ENCODE results near the gene SLC52A3. TPM values are rescaled to one million over a fixed set of nuclear protein-coding genes. Genes with fewer than 3 reads are reported as not detected.
A peak's percentile ranks its signal among the peaks of the same experiment; 100 is the strongest.
"Not testable (repeated sequence)": the region's sequence is repeated elsewhere in the genome, so short reads cannot be mapped to it uniquely, and the experiment has no call there.

SLC52A3 gene
- total RNA-seq, 1 experiment from 2014 or later: not detected

DNA sequence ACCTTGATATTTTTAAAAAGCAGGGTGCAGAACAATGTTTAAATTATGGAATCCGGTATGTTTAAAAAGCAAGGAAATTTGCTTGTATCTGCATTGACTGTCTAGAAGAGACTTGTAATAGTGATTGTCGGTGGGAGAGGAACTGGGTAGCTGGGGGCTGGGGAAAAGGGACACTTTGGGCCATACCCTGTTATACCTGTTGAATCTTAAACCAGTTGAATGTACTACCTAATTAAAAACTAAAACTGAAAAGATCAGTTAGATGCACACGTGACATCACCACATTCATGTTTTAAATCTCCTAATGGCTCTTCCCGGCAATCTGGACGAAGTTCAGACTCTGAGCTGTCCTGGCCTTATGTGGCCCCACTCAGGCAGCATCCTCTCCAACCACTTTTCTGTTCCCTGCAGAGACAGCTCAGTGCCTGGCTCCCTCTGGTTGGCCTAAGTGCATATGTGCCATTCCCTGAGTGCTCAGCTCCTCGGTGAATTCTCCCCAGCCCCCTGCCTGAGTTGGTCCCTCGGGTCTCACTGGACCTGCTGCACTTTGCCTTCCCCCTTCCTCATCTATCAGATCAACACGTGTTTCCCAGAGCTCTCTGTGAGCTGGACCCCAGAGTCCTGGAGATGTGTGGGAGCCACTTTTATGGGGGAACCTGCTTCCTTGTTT lies 36.3 kb downstream of the SLC52A3 start:
- Histone ChIP-seq H3K79me2 (ENCODE audit: low read length) (no peaks in the 10 kb centered on the region), H3K27me3 (ENCODE audit: low read length) (no peaks in the 10 kb centered on the region), H3K9ac (ENCODE audit: low read length) (no peak overlapping the region), H2AFZ (ENCODE audit: low read length) (no peak overlapping the region), H3K36me3 (ENCODE audit: insufficient read depth, low read length) (no peaks in the 10 kb centered on the region), H3K9me3 (ENCODE audit: low read length) (no peaks in the 10 kb centered on the region), H3K27ac (ENCODE audit: low read length) (no peak overlapping the region), H4K20me1 (ENCODE audit: insufficient read depth, low read depth, low read length) (no peaks in the 10 kb centered on the region), H3K9me2 (replicated peaks; ENCODE audit: insufficient read depth, low read length) (no peaks in the 10 kb centered on the region), H3K4me3 (ENCODE audit: low read length) (no peak overlapping the region), H3K4me1 (ENCODE audit: low read length) (no peaks in the 10 kb centered on the region), H3K4me2 (ENCODE audit: low read depth, low read length, poor library complexity, severe bottlenecking) (no peak overlapping the region)
- DNase-seq: no peak

DNA sequence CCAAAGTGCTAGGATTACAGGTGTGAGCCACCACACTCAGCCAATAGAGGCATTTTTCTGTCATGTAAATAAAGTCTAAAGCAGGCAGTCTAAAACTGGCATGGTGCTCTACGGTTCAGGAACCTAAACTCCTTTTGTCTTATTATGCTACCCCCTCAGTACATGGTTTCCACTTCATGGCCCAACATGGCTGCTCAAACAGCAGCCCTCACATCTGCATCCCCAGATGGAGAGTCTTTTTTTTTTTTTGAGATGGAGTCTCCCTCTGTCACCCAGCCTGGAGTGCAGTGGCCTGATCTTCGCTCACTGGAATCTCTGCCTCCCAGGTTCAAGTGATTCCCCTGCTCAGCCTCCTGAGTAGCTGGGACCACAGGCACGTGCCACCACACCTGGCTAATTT lies 38.3 kb downstream of the SLC52A3 start:
- Histone ChIP-seq H3K9me2 (replicated peaks; ENCODE audit: insufficient read depth, low read length) (no peaks in the 10 kb centered on the region), H3K4me2 (ENCODE audit: low read depth, low read length, poor library complexity, severe bottlenecking) (no peak overlapping the region), H3K36me3 (ENCODE audit: insufficient read depth, low read length) (no peaks in the 10 kb centered on the region), H4K20me1 (ENCODE audit: insufficient read depth, low read depth, low read length) (no peaks in the 10 kb centered on the region), H3K27me3 (ENCODE audit: low read length) (no peaks in the 10 kb centered on the region), H2AFZ (ENCODE audit: low read length) (no peak overlapping the region), H3K9ac (ENCODE audit: low read length) (no peak overlapping the region), H3K27ac (ENCODE audit: low read length) (no peak overlapping the region), H3K4me3 (ENCODE audit: low read length) (no peak overlapping the region), H3K79me2 (ENCODE audit: low read length) (no peaks in the 10 kb centered on the region), H3K9me3 (ENCODE audit: low read length) (no peaks in the 10 kb centered on the region), H3K4me1 (ENCODE audit: low read length) (no peaks in the 10 kb centered on the region)
- DNase-seq: no peak

DNA sequence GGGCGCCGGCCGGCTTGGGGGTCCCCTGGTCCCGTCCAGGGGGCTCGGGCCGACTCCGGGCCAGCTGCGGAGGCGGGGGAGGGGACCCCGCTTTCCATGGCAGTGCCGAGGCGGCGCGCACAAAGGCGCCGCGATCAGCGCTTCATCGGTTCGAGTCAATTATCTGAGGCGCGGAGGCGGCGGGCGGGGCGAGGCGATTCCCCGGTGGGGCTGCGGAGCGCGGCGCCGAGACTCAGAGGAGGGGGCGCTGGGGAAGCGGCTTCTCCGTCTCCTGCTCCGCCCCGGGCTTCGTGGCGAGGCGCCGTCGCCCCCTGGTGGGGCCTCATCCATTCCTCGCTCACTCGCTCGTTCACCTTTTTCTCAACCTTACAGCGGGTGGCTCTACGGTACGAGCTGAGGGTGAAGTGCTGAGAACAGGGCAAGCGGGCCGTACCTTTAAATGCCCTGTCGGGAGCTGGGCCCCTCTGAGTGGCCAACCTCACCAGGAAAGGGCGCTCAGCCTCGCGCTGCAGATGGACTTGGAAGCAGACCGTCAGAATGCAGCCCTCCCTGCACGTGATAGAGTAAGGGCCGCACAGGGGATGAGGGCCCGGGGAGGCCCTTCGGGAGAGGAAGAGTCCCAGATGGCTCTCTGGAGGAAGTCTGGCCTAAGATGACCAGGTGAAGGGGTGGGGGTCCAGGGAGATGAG lies 39.9 kb downstream of the SLC52A3 start:
- Histone ChIP-seq H3K79me2 (ENCODE audit: low read length) (no peaks in the 10 kb centered on the region), H4K20me1 (ENCODE audit: insufficient read depth, low read depth, low read length) (no peaks in the 10 kb centered on the region), H3K9me3 (ENCODE audit: low read length) (no peaks in the 10 kb centered on the region), H3K27ac (ENCODE audit: low read length) (no peak overlapping the region), H3K9me2 (replicated peaks; ENCODE audit: insufficient read depth, low read length) (no peaks in the 10 kb centered on the region), H2AFZ (ENCODE audit: low read length) (no peak overlapping the region), H3K27me3 (ENCODE audit: low read length) (no peaks in the 10 kb centered on the region), H3K4me2 (ENCODE audit: low read depth, low read length, poor library complexity, severe bottlenecking) (no peak overlapping the region), H3K36me3 (ENCODE audit: insufficient read depth, low read length) (no peaks in the 10 kb centered on the region), H3K4me1 (ENCODE audit: low read length) (no peaks in the 10 kb centered on the region), H3K9ac (ENCODE audit: low read length) (no peak overlapping the region), H3K4me3 (ENCODE audit: low read length) (no peak overlapping the region)
- DNase-seq: peak; percentile 64

DNA sequence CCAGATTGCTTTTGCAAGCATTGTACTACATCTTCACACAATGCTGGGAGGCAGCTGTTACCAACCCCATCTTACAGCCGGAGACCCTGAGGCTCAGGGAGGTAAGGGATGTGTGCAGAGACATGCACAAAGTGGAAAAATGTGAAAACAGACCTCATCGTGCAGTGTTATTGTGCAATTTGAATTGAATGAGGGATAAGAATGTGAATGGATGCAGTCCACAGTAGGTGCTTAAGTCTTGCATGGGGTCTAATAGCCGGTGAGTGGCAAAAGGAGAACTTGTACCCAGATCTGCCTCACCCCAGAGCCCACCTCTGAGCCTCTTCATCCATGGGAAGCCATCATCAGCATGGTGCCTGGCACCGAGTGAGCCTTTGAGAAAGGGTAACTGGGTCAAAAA lies 42.1 kb downstream of the SLC52A3 start:
- Histone ChIP-seq H3K27me3 (ENCODE audit: low read length) (no peaks in the 10 kb centered on the region), H4K20me1 (ENCODE audit: insufficient read depth, low read depth, low read length) (no peaks in the 10 kb centered on the region), H3K4me3 (ENCODE audit: low read length) (no peak overlapping the region), H3K36me3 (ENCODE audit: insufficient read depth, low read length) (no peaks in the 10 kb centered on the region), H3K27ac (ENCODE audit: low read length) (no peak overlapping the region), H3K4me1 (ENCODE audit: low read length) (no peaks in the 10 kb centered on the region), H3K4me2 (ENCODE audit: low read depth, low read length, poor library complexity, severe bottlenecking) (no peak overlapping the region), H3K9ac (ENCODE audit: low read length) (no peak overlapping the region), H3K79me2 (ENCODE audit: low read length) (no peaks in the 10 kb centered on the region), H3K9me3 (ENCODE audit: low read length) (no peaks in the 10 kb centered on the region), H3K9me2 (replicated peaks; ENCODE audit: insufficient read depth, low read length) (no peaks in the 10 kb centered on the region), H2AFZ (ENCODE audit: low read length) (no peak overlapping the region)
- no peak for DNase-seq

DNA sequence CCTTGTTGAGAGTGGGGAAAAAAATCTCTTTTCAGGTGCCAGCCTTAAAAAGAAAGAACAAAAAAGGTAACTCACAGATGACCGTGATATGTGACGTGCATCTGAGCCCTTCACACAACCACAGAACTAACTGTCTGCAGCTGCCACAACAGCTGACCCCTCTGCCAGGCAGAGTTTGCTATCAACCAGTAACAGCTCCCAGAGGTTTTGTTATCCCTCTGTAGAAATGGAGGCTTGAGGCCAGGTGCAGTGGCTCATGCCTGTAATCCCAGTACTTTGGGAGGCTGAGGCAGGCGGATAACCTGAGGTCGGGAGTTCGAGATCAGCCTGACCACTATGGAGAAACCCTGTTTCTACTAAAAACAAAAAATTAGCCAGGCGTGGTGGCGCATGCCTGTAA lies 42.8 kb downstream of the SLC52A3 start:
- Histone ChIP-seq H3K9ac (ENCODE audit: low read length) (no peak overlapping the region), H3K4me2 (ENCODE audit: low read depth, low read length, poor library complexity, severe bottlenecking) (no peak overlapping the region), H3K27me3 (ENCODE audit: low read length) (no peaks in the 10 kb centered on the region), H4K20me1 (ENCODE audit: insufficient read depth, low read depth, low read length) (no peaks in the 10 kb centered on the region), H2AFZ (ENCODE audit: low read length) (no peak overlapping the region), H3K79me2 (ENCODE audit: low read length) (no peaks in the 10 kb centered on the region), H3K9me3 (ENCODE audit: low read length) (no peaks in the 10 kb centered on the region), H3K4me3 (ENCODE audit: low read length) (no peak overlapping the region), H3K9me2 (replicated peaks; ENCODE audit: insufficient read depth, low read length) (no peaks in the 10 kb centered on the region), H3K36me3 (ENCODE audit: insufficient read depth, low read length) (no peaks in the 10 kb centered on the region), H3K4me1 (ENCODE audit: low read length) (no peaks in the 10 kb centered on the region), H3K27ac (ENCODE audit: low read length) (no peak overlapping the region)
- no peak for DNase-seq

DNA sequence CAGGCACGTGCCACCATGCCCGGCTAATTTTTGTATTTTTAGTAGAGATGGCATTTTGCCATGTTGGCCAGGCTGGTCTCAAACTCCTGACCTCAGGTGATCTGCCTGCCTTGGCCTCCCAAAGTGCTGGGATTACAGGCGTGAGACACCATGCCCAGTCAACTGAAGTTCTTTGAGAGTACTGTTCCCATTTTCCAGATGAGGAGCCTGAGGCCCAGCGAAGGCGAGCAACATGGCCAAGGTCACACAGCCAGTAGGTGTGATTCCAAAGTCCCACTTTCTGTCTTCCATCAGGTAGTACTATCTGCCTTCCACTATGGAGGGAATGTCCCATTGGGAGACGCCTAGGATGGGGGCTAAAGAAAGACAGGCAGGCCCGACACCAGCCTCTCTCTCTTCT lies 43.5 kb downstream of the SLC52A3 start:
- H2AFZ ChIP-seq (ENCODE audit: low read length); DNase-seq; H3K4me1 ChIP-seq (ENCODE audit: low read length); H3K4me2 ChIP-seq (ENCODE audit: low read depth, low read length, poor library complexity, severe bottlenecking); H3K27me3 ChIP-seq (ENCODE audit: low read length); H4K20me1 ChIP-seq (ENCODE audit: insufficient read depth, low read depth, low read length); H3K27ac ChIP-seq (ENCODE audit: low read length); H3K79me2 ChIP-seq (ENCODE audit: low read length); H3K36me3 ChIP-seq (ENCODE audit: insufficient read depth, low read length); H3K9me2 ChIP-seq (replicated peaks; ENCODE audit: insufficient read depth, low read length); H3K9ac ChIP-seq (ENCODE audit: low read length); H3K4me3 ChIP-seq (ENCODE audit: low read length); H3K9me3 ChIP-seq (ENCODE audit: low read length): not testable (repeated sequence)

DNA sequence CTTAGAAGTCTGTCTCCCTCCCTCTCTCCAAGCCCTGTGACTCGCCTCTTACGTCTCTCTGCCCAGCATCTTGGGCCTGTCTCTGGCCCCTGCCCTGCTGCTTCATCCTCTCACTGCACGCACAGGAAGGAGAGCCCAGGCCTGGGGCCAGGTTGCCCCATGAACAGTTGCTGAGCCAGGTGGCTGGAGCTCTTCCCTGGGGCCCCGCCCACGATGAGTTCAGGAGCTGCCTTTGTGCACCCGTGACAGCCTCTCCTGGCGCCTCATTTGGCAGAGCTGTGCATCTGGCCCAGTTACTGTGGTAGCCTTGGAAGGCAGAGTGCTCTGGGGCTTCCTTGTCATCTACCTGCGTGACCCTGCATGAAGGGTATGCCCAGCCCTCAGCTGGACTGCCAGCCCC lies 44.5 kb downstream of the SLC52A3 start:
- H3K4me1 ChIP-seq (ENCODE audit: low read length): no peaks in the 10 kb centered on the region
- H3K9me3 ChIP-seq (ENCODE audit: low read length): no peaks in the 10 kb centered on the region
- no peak overlapping the region for H3K9ac ChIP-seq (ENCODE audit: low read length)
- H3K79me2 ChIP-seq (ENCODE audit: low read length): no peaks in the 10 kb centered on the region
- H3K9me2 ChIP-seq (replicated peaks; ENCODE audit: insufficient read depth, low read length): no peaks in the 10 kb centered on the region
- no peak for DNase-seq
- H3K36me3 ChIP-seq (ENCODE audit: insufficient read depth, low read length): no peaks in the 10 kb centered on the region
- no peak overlapping the region for H3K27ac ChIP-seq (ENCODE audit: low read length)
- no peak overlapping the region for H2AFZ ChIP-seq (ENCODE audit: low read length)
- no peaks in the 10 kb centered on the region for H3K27me3 ChIP-seq (ENCODE audit: low read length)
- H4K20me1 ChIP-seq (ENCODE audit: insufficient read depth, low read depth, low read length): no peaks in the 10 kb centered on the region
- H3K4me2 ChIP-seq (ENCODE audit: low read depth, low read length, poor library complexity, severe bottlenecking): no peak overlapping the region
- no peak overlapping the region for H3K4me3 ChIP-seq (ENCODE audit: low read length)

DNA sequence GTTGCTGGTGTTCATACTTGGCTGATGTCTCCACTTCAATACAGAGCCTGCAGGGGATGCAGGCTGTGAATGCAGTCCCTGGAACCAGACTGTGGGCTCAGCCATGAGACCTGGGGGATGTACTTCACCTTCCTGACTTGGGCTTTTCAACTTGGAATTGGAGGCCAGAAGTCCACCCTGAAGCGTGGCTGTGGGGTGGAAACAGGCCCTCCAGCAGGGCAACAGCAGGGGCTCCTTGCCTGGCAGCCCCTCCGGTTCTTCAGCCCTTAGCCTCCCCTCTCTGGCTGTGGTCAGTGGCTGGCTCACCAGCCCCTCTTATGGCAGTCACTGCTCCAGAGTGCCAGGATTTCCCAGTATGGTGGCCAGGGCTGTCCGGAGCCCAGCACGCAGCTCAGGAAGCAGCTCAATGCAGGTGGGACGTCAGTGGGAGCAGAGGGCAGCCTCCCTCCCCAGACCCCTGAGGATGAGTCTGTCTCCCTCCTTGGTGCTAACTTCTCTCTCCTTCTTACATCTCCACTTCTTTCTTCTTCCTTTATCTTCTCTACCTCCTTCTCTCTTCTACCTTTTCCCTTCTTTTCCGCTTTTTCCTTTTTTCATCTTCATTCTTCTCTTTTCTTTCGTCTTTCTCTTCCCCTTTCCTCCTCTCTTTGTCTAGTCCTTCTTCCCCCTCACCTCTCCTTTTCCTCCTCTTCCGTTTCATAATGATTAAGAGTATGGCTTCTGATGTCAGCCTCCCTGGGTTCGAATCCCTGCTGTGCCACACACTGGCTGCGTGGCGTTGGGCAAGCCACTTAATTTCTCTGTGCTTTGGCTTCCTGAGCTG lies 45.3 kb downstream of the SLC52A3 start:
- Histone ChIP-seq H3K4me3 (ENCODE audit: low read length) (no peak overlapping the region), H3K9me3 (ENCODE audit: low read length) (no peaks in the 10 kb centered on the region), H3K79me2 (ENCODE audit: low read length) (no peaks in the 10 kb centered on the region), H2AFZ (ENCODE audit: low read length) (no peak overlapping the region), H3K4me1 (ENCODE audit: low read length) (no peaks in the 10 kb centered on the region), H3K9me2 (replicated peaks; ENCODE audit: insufficient read depth, low read length) (no peaks in the 10 kb centered on the region), H3K4me2 (ENCODE audit: low read depth, low read length, poor library complexity, severe bottlenecking) (no peak overlapping the region), H3K36me3 (ENCODE audit: insufficient read depth, low read length) (no peaks in the 10 kb centered on the region), H3K27me3 (ENCODE audit: low read length) (no peaks in the 10 kb centered on the region), H3K27ac (ENCODE audit: low read length) (no peak overlapping the region), H3K9ac (ENCODE audit: low read length) (no peak overlapping the region), H4K20me1 (ENCODE audit: insufficient read depth, low read depth, low read length) (no peaks in the 10 kb centered on the region)
- DNase-seq: no peak

Data from Karpas-422 (cell line).